Measurements from ENCODE around the gene ZNF133.
"Not testable (repeated sequence)": the region's sequence is repeated elsewhere in the genome, so short reads cannot be mapped to it uniquely, and the experiment has no call there.

ZNF133 gene

DNA sequence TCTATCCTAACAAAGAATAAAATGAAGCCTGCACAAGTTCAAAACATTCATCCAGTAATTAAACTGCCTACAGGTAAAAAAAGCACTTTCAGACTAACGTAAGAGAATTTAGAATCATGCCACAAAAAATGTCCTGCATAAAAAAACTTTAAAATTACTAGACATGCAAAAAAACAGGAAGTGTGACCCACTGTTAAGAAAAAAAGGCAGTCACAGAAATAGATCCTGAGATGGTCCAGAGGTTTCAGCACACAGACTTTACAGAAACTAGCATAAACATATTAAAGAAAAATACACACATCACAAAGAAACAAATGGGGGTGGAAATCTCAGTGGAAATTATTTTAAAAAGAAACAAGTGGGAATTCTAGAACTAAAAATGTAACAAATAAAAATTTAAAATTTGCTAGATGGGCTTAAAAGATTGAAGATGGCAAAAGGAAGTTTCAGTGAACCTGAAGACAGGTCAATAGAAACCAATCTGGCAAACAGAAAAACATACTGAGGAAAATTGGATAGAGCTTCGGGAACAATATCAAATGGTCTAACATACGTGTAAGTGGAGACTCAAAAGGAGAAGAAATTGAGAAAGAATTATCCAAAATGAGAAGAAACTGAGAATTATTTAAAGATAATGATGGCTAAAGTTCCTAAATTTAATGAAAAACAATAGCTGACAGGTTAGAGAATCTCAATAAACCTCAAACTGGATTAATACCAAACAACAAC lies 3.4 kb upstream of the ZNF133 start:
- no peak for DNase-seq (ENCODE audit: low read depth)

GRCh38 chr20:18287546-18287914 lies 797 bp upstream of the ZNF133 start:
- peak; percentile 0 for DNase-seq (ENCODE audit: low read depth)

DNA sequence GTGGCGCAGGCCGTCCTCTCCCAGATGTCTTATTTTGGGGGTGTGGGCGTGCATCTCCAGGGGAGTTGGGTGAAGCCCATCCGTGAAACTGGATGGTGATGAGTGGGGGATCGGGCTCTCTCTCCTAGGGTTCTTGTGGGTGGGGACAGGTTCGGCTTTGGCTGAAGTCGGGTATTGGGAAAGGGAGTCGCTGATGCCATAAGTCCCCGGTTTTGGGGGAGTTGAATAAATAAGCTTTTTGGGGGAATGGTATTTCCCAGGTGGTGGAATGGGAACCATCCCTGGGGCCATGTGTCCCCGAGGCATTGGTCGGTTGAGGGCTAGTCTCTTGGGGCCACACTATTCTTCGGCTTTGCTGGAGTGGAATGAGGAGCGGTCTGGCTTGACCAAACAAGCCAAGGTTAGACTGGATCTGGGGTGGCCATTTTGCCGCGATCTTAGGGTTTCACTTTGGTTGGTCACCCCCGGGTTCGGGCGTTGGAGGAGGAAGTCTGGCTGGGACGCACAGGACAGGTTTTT lies 481 bp downstream of the ZNF133 start:
- no peak for DNase-seq (ENCODE audit: low read depth)

- DNase-seq (ENCODE audit: low read depth): no peak
These were observed 979 bp downstream of the ZNF133 start for GRCh38 chr20:18289306-18289705.

DNA sequence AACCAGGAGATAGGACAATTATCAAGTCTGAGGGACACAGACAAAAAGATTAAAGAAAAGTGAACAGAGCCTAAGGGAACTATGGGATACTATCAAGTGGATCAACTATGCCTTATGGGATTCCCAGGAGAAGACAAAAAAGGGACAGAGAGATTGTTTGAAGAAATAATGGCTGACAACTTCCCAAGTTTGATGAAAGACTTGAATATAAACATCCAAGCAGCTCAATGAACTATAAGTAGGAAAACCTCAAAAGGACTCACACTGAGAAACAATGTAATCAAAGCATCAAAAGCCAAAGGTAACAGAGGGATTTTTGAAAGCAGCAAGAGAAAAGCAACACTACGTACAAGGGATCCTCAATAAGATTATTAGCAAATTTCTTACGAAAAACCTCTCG lies 11.0 kb downstream of the ZNF133 start:
- DNase-seq (ENCODE audit: low read depth): no peak

DNA sequence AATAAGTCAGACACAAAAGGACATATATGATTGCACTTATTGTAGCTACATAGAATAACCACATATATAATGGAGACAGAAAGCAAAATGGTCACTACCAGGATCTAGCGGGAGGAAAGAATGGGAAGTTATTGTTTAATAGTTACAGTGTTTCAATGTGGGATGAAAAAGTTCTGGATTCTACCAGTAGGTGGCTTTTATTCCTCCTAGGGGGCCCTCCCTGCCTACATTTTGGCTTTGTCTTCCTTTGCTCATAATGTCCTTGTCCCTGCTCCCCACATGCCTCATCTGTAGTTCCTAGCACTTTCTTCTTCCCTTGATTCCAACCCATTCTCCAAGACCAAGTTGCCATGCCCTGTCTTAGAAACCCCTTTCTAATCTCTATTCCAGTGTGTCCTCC lies 16.3 kb downstream of the ZNF133 start:
- no peak for DNase-seq (ENCODE audit: low read depth)

DNA sequence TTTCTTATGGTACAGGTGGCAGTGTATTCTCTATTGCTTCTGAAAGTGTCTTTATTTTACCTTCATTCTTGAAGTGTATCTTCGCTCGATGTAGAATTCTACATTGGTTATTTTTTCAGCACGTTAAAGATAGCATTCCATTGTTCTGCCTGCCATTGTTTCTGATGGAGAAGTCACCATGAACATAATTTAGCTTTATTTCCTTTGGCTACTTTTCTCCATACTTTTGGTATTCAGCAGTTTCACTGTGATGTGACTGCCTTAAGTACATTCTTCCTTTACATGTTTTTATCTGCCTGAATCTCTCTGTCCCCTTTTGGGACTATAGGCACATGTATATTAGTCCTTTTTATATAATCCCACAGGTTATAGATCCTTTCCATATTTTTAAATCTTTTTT lies 19.0 kb downstream of the ZNF133 start:
- no peak for DNase-seq (ENCODE audit: low read depth)

GRCh38 chr20:18310051-18310450 lies 21.7 kb downstream of the ZNF133 start:
- no peak for DNase-seq (ENCODE audit: low read depth)

GRCh38 chr20:18310592-18310991 lies 22.3 kb downstream of the ZNF133 start:
- no peak for DNase-seq (ENCODE audit: low read depth)

DNA sequence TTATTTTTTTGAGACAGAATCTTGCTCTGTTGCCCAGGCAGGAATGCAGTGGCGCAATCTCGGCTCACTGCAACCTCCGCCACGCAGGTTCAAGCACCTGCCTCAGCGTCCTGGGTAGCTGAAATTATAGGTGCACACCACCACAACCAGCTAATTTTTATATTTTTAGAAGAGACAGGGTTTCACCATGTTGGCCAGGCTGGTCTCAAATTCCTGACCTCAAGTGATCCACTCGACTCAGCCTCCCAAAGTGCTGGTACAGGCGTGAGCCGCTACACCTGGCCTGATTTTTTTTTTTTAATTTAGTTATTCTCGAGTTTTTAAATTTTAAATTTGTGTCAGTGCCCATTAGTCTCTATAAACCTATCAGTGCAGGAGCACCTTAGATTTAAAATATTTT lies 24.4 kb downstream of the ZNF133 start:
- no peak for DNase-seq (ENCODE audit: low read depth)

- no peak for DNase-seq (ENCODE audit: low read depth)
These were observed 25.1 kb downstream of the ZNF133 start for GRCh38 chr20:18313411-18313810.

DNA sequence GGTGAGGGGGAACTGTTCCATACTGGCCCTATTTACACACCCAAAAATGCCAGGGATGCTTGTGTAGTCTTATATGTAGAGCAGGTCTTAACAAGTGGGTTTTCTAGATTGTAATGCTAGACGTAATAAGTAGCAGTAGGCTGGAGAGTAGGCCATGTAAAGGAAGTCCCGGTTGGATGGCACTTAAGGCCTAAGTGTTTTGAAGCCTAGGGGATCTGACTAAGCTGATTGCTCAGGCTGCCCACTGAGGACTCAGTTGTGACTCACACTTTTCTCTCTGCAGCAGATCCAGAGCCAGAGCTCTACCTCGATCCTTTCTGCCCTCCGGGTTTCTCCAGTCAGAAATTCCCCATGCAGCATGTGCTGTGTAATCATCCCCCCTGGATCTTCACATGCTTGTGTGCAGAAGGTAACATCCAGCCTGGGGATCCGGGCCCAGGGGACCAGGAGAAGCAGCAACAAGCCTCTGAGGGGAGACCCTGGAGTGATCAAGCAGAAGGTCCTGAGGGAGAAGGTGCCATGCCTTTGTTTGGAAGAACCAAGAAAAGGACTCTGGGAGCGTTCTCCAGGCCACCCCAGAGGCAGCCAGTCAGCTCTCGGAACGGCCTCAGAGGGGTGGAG lies 26.6 kb downstream of the ZNF133 start:
- DNase-seq (ENCODE audit: low read depth): no peak

DNA sequence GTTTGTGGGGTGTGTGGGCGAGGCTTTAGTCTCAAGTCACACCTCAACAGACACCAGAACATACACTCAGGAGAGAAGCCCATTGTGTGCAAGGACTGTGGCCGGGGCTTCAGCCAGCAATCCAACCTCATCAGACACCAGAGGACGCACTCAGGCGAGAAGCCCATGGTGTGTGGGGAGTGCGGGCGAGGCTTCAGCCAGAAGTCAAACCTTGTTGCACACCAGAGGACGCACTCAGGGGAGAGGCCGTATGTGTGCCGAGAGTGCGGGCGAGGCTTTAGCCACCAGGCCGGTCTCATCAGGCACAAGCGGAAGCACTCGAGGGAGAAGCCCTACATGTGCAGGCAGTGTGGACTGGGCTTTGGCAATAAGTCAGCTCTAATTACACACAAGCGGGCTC lies 27.8 kb downstream of the ZNF133 start:
- no peak for DNase-seq (ENCODE audit: low read depth)

GRCh38 chr20:18321316-18321715 lies 33.0 kb downstream of the ZNF133 start:
- DNase-seq (ENCODE audit: low read depth): no peak

DNA sequence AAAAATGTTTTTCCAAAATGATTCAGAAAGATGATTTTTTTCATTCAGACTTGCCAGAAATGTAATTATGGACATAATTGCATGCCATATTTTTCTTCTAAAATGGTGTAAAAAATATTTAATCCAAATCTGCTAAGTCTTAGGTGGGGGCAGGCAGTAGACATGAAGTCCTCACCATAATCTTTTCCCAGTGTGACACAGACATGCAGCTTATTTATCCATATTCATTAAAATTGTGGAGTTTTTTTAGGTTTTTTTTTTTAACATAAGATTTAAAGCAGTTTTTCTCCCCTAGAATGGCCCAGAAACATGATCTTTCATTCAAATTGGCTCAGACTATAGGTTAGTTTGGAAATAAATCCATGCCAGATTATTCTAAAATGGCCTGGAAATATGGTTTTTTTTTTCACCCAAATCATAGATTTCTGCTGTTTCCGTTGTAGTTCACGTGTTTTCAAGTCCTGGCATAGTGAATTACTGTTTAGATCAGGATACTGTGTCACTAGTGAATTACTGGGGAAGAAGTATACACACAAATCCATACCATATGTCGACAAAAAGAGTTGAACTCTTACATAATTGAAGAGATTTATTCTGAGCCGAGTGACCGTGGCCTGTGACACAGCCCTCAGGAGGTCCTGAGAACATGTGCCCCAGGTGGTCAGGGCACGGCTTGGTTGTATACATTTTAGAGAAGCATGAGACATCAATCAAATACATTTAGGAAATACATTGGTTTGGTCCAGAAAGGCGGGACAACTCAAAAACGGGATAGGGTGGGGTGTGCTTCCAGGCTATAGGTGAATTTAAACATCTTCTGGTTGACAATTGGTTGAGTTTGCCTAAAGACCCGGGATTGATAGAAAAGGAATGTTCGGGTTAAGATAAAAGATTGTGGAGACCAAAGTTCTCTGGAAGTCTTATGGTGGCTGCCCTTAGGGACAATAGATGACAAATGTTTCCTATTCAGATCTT lies 33.9 kb downstream of the ZNF133 start:
- DNase-seq (ENCODE audit: low read depth): no peak

DNA sequence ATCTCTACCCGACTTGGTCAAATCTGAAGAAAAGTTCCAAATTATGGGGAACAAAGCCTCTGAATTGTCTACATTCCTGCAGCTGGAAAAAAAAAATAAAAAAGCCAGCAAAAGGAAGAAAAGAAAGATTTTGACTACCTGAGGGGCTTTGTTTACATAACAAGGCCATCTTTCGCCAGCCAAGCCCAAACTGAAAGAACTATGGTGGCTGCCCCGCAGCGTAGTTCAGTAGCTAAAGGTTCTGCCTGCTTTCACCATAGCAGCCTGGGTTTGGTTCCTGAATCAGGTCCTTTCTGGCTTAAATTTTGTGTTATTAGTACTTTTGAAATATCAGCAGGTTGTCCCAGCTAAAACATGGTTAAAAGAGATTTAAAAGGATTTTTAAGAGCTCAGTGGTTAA lies 35.4 kb downstream of the ZNF133 start:
- DNase-seq (ENCODE audit: low read depth): no peak

- no peak for DNase-seq (ENCODE audit: low read depth)
These were observed 36.3 kb downstream of the ZNF133 start for GRCh38 chr20:18324596-18325089.

DNA sequence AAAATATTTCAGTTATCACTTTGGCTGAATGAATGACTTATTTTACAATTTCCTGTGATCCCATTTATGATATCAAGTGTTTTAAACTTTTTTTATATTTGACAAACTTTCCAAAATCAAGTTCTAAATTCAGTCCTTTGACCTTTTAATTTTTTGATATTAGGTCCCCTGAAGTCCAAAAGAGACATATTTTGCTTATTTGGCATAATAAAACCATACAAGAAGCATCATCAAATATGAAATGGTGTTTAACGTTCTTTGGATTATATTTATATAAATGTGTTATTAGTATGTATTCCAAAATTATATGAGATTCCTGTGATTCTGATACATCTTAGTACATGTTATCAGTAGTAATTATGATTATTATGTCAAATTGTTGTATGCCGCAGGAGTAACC lies 38.7 kb downstream of the ZNF133 start:
- no peak for DNase-seq (ENCODE audit: low read depth)

- no peak for DNase-seq (ENCODE audit: low read depth)
These were observed 43.4 kb downstream of the ZNF133 start for GRCh38 chr20:18331694-18332093.

- DNase-seq (ENCODE audit: low read depth): not testable (repeated sequence)
These were observed 61.4 kb downstream of the ZNF133 start for GRCh38 chr20:18349749-18350148.

DNA sequence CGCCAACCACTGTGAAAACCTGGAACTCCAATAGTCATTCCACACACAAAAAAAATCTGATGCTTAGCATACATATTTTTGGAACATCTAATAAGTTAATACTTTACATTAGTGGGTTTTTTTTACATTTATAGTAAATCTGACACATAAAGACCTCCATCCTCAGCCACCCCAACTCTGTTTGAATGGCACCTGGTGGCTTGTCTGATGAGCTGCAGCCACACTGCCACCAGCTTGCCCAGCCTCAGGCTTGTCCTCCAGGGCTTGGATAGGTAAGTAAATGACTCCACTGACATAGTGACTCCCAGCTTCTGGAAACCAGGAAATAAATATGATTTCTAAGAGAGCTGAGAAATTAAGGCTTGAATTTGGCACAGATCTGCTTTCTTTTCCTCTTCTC lies 71.5 kb downstream of the ZNF133 start:
- DNase-seq (ENCODE audit: low read depth): no peak

DNA sequence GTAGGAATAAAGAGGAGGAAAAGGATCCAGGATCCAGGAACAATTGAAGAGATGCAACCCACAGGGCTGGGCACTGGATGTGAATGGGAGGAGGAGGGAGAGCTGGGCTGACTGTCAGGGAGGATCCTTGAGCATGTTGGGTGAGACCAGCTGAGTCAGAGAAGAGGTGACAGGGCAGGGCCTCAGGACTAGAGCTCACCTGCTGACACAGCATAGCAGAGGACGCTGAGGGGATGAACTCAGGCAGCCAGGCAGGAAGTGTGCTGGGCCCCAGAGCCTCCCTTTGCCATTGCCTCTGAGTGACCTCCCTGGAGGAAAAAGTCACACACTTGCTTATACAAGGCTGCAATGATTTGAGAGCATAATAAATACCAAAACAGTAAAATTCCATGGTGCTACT lies 72.3 kb downstream of the ZNF133 start:
- no peak for DNase-seq (ENCODE audit: low read depth)

- DNase-seq (ENCODE audit: low read depth): no peak
These were observed 73.4 kb downstream of the ZNF133 start for GRCh38 chr20:18361678-18362077.
